GM23338 (cell line): ENCODE data around the gene TFB2M.

Experiments
- CREB1 ChIP-seq: fragments of 250-450 bp; sonication (Bioruptor Pico); IDR thresholded peaks from 2 replicates; pipeline ENCODE4 v1.5.0; 2020; ENCODE audit warnings: low read depth, mild to moderate bottlenecking, moderate library complexity
- CTCF ChIP-seq, 2 experiments: fragments of 200-600 bp in 1 of 2; sonication (generic) in 1 of 2; conservative IDR thresholded peaks; 2 replicates each; pipeline versions ENCODE4 v1.5.1 to v1.6.1; 2016 to 2017; ENCODE audit warnings: antibody characterized with exemption in 2 of 2, low read depth in 2 of 2, mild to moderate bottlenecking in 2 of 2, moderate library complexity in 1 of 2
- EZH2 ChIP-seq: fragments of 200-600 bp; sonication (generic); IDR thresholded peaks from one replicate; pipeline ENCODE4 v1.8.0; 2017; ENCODE audit warnings: antibody characterized with exemption, mild to moderate bottlenecking, low read depth; ENCODE audit not compliant: unreplicated experiment
- EZH2phosphoT487 ChIP-seq: fragments of 200-600 bp; sonication (generic); IDR thresholded peaks from one replicate; pipeline ENCODE4 v1.8.1; 2018; ENCODE audit warnings: antibody characterized with exemption; ENCODE audit not compliant: unreplicated experiment
- JUNB ChIP-seq: IDR thresholded peaks from one replicate; pipeline ENCODE4 v1.6.1; 2016; ENCODE audit warnings: antibody characterized with exemption; ENCODE audit not compliant: unreplicated experiment
- POLR2AphosphoS5 ChIP-seq: IDR thresholded peaks from 2 replicates; pipeline ENCODE4 v1.6.1; 2016; ENCODE audit warnings: antibody characterized with exemption, low read depth
- REST ChIP-seq: IDR thresholded peaks from one replicate; pipeline ENCODE4 v1.6.1; 2018; ENCODE audit warnings: antibody characterized with exemption; ENCODE audit not compliant: unreplicated experiment
- STAT1 ChIP-seq: IDR thresholded peaks from one replicate; pipeline ENCODE4 v1.6.1; 2016; ENCODE audit warnings: antibody characterized with exemption; ENCODE audit not compliant: unreplicated experiment
- ZNF114 ChIP-seq: fragments of 250-450 bp; sonication (Bioruptor Pico); IDR thresholded peaks from 2 replicates; pipeline ENCODE4 v1.5.0; 2020; ENCODE audit warnings: mild to moderate bottlenecking, moderate library complexity
- ZNF462 ChIP-seq: fragments of 250-450 bp; sonication (Bioruptor Pico); IDR thresholded peaks from 2 replicates; pipeline ENCODE4 v1.5.0; 2020; ENCODE audit warnings: mild to moderate bottlenecking, moderate library complexity
- TF ChIP-seq, protein P1 (sequence below): IDR thresholded peaks from 2 replicates; pipeline ENCODE4 v1.6.1; 2016; ENCODE audit warnings: antibody characterized with exemption

DNA sequence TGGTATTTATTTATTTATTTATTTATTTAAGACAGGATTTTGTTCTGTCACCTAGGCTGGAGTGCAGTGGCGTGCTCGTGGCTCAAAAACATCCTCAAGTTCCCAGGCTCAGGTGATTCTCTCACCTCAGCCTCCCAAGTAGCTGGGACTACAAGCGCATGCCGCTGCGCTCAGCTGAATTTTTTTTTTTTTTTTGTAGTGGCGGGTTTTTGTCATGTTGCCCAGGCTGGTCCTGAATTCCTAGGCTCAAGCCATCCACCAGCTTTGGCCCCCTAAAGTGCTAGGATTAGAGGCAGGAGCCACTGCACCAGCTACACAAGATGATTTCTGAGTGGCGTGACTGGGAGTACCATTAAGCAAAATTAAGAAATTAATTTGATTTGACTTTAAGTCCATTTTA, 31.9 kb upstream of the TFB2M start:
- TF ChIP-seq EZH2phosphoT487 (no peak), CTCF (conservative IDR thresholded peaks at IDR 0.05; ENCODE audit: low read depth in 2 of 2) (no peak), POLR2AphosphoS5 (no peak), CREB1 (no peak), EZH2 (no peak), JUNB (no peak), REST (no peak), ZNF462 (CRISPR knock-in tag) (no peak), STAT1 (no peak), ZNF114 (no peak)
- TF ChIP-seq, protein P1, sequence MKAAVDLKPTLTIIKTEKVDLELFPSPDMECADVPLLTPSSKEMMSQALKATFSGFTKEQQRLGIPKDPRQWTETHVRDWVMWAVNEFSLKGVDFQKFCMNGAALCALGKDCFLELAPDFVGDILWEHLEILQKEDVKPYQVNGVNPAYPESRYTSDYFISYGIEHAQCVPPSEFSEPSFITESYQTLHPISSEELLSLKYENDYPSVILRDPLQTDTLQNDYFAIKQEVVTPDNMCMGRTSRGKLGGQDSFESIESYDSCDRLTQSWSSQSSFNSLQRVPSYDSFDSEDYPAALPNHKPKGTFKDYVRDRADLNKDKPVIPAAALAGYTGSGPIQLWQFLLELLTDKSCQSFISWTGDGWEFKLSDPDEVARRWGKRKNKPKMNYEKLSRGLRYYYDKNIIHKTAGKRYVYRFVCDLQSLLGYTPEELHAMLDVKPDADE: no peak
